ENCODE measurements around the gene TPP2.

TPP2 gene

GRCh38 chr13:102724923-102725322 lies 128.1 kb downstream of the TPP2 start:
- WGBS (ENCODE audit: insufficient coverage): 85% methylated on average over 2 of the region's 6 CpGs

DNA sequence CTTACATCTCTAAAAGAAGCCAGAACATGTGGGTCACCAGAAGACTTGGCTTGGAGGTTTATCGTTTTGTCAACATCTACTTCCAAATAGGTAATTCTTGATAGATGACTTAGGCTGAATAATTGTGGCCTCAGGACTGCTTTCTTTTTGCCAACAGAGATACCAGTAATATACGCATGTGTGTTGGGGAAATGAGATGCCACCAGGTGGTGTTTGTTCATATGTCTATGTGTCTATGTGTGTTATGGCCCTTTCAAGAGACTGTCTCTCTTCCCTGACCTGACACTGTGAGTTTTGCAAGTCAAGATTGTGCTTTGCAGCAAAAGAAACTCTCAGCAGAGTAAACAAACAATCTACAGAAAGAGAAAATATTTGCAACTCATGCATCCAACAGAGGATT lies 129.6 kb downstream of the TPP2 start:
- H3K27me3 ChIP-seq (replicated peaks in 2 of 5; ENCODE audit: control insufficient read depth in 4 of 5, insufficient read depth in 5 of 5, low read length in 4 of 5): no peaks in the 10 kb centered on the region
- H3K4me3 ChIP-seq (ENCODE audit: control insufficient read depth in 1 of 7, extremely low read depth in 1 of 7, insufficient read depth in 4 of 7, low read depth in 2 of 7, low read length in 6 of 7): no peak overlapping the region
- ChIA-PET CTCF (interaction anchor here (2.1 to 3.5 kb wide), 2 partner anchors 120 to 146 kb away, joined by 7 to 23 read pairs; partner anchors contain the start of gene ERCC5), POLR2A (no interaction called here)
- DNase-seq: peak; percentile 40 to 66 (median 62)
- WGBS (ENCODE audit: insufficient coverage): no CpG with 5 or more reads among the region's 2 CpGs
- H3K9me3 ChIP-seq (ENCODE audit: control extremely low read depth in 1 of 5, control insufficient read depth in 4 of 5, insufficient read depth in 2 of 5, low read depth in 1 of 5, low read length in 4 of 5): no peaks in the 10 kb centered on the region
- H3K4me1 ChIP-seq (ENCODE audit: control extremely low read depth in 1 of 4, control insufficient read depth in 4 of 4, insufficient read depth in 4 of 4, low read length in 3 of 4): peaks cover 0 to 7% (median 1%) of the 10 kb centered on the region in 4 experiments
- no peaks in the 10 kb centered on the region for H3K36me3 ChIP-seq (ENCODE audit: control insufficient read depth in 4 of 4, insufficient read depth in 4 of 4, low read length in 3 of 4)
- no peak overlapping the region for H3K27ac ChIP-seq (ENCODE audit: insufficient read depth in 1 of 2, low read depth in 1 of 2, low read length in 2 of 2, poor library complexity in 1 of 2, severe bottlenecking in 2 of 2)

More at GRCh38 chr13:102724923-102725322, 128.1 kb downstream of the TPP2 start:
- DNase-seq: peak; percentile 33 to 70 (median 68)
- Histone ChIP-seq H3K36me3 (ENCODE audit: control insufficient read depth in 4 of 4, insufficient read depth in 4 of 4, low read length in 3 of 4) (no peaks in the 10 kb centered on the region), H3K4me1 (ENCODE audit: control extremely low read depth in 1 of 4, control insufficient read depth in 4 of 4, insufficient read depth in 4 of 4, low read length in 3 of 4) (peaks cover 0 to 7% (median 1%) of the 10 kb centered on the region in 4 experiments), H3K27ac (ENCODE audit: insufficient read depth in 1 of 2, low read depth in 1 of 2, low read length in 2 of 2, poor library complexity in 1 of 2, severe bottlenecking in 2 of 2) (no peak overlapping the region), H3K27me3 (replicated peaks in 2 of 5; ENCODE audit: control insufficient read depth in 4 of 5, insufficient read depth in 5 of 5, low read length in 4 of 5) (no peaks in the 10 kb centered on the region), H3K4me3 (ENCODE audit: control insufficient read depth in 1 of 7, extremely low read depth in 1 of 7, insufficient read depth in 4 of 7, low read depth in 2 of 7, low read length in 6 of 7) (no peak overlapping the region), H3K9me3 (ENCODE audit: control extremely low read depth in 1 of 5, control insufficient read depth in 4 of 5, insufficient read depth in 2 of 5, low read depth in 1 of 5, low read length in 4 of 5) (no peaks in the 10 kb centered on the region)
- CTCF ChIA-PET: interaction anchor here (0.9 to 3.5 kb wide), 16 partner anchors 10 to 148 kb away, joined by 3 to 23 read pairs (median 4); partner anchors contain the start of genes BIVM, ERCC5, POGLUT2 and TEX30
- POLR2A ChIA-PET: no interaction called here

Data from common myeloid progenitor, CD34-positive (primary cell).